HepG2 (cell line): Measurements from ENCODE around the gene CYP2W1. TPM values are rescaled to one million over a fixed set of nuclear protein-coding genes. Genes with fewer than 3 reads are reported as not detected.

ENCODE experiments used
- ATF7-NPFF ChIP-seq: sonication (generic); formaldehyde crosslinking; IDR thresholded peaks from 2 replicates; pipeline ENCODE4 v1.8.1; 2023; ENCODE audit warnings: mild to moderate bottlenecking, low read depth, missing genetic modification reagents, moderate library complexity
- KDM6A ChIP-seq: IDR thresholded peaks from 2 replicates; pipeline ENCODE4 v1.6.1; 2016; ENCODE audit warnings: low read depth
- MEF2D ChIP-seq: sonication (generic); formaldehyde crosslinking; IDR thresholded peaks from 2 replicates; pipeline ENCODE4 v1.5.1; 2020; ENCODE audit warnings: mild to moderate bottlenecking, missing genetic modification reagents
- MTERF4 ChIP-seq: sonication (generic); formaldehyde crosslinking; IDR thresholded peaks from 2 replicates; pipeline ENCODE4 v1.8.0; 2023; ENCODE audit warnings: mild to moderate bottlenecking, missing genetic modification reagents
- NFATC3 ChIP-seq: sonication (generic); formaldehyde crosslinking; IDR thresholded peaks from 2 replicates; pipeline ENCODE4 v1.5.1; 2020; ENCODE audit warnings: mild to moderate bottlenecking, missing genetic modification reagents
- NR3C1 ChIP-seq: sonication (generic); formaldehyde crosslinking; IDR thresholded peaks from 2 replicates; pipeline ENCODE4 v1.4.0; 2020; ENCODE audit warnings: missing genetic modification reagents
- PBX2 ChIP-seq: IDR thresholded peaks from 2 replicates; pipeline ENCODE4 v1.6.1; 2016; ENCODE audit warnings: control low read depth
- RFX3 ChIP-seq: IDR thresholded peaks from 2 replicates; pipeline ENCODE4 v1.6.1; 2016; ENCODE audit warnings: missing biosample characterization, missing genetic modification reagents
- SATB2 ChIP-seq: sonication (generic); formaldehyde crosslinking; IDR thresholded peaks from 2 replicates; pipeline ENCODE4 v1.5.0; 2020; ENCODE audit warnings: missing genetic modification reagents
- TRIM24 ChIP-seq: sonication (generic); formaldehyde crosslinking; IDR thresholded peaks from 2 replicates; pipeline ENCODE4 v1.8.0; 2022; ENCODE audit warnings: mild to moderate bottlenecking, missing genetic modification reagents
- ZNF292 ChIP-seq: sonication (generic); formaldehyde crosslinking; IDR thresholded peaks from 2 replicates; pipeline ENCODE4 v1.8.1; 2022; ENCODE audit warnings: mild to moderate bottlenecking, low read depth, missing genetic modification reagents, borderline replicate concordance
- ZNF335 ChIP-seq: sonication (generic); formaldehyde crosslinking; IDR thresholded peaks from 2 replicates; pipeline ENCODE4 v1.4.0; 2020; ENCODE audit warnings: missing genetic modification reagents
- ZNF839 ChIP-seq: sonication (generic); formaldehyde crosslinking; IDR thresholded peaks from 2 replicates; pipeline ENCODE4 v1.4.0; 2020; ENCODE audit warnings: missing genetic modification reagents, mild to moderate bottlenecking, borderline replicate concordance
- polyA plus RNA-seq, 8 experiments: library from polyadenylated mRNA; depleted of rRNA in 3 of 8; stranded (reverse) in 7 of 8; unstranded in 1 of 8; fragments of >200 nt; fragmentation: Illumina TruSeq in 4 of 8; extraction: Trizol in 4 of 8; gene quantifications; 2 replicates each; pipeline versions ENCODE4 v1.2.1 to v1.2.3, GENCODE V29; 2011 to 2016; ENCODE audit warnings: low read depth in 4 of 8, missing spikeins in 1 of 8, mixed read lengths in 1 of 8; ENCODE audit not compliant: insufficient read depth in 1 of 8
- total RNA-seq, 5 experiments: library from RNA; depleted of rRNA; stranded (reverse); fragments of >200 nt; fragmentation: Illumina TruSeq; extraction: Trizol; gene quantifications; 2 replicates each; pipeline ENCODE4 v1.2.3, GENCODE V29; 2016; ENCODE audit warnings: low read depth in 1 of 5
- TF ChIP-seq, protein P1 (sequence below): sonication (generic); formaldehyde crosslinking; IDR thresholded peaks from 2 replicates; pipeline ENCODE4 v1.4.0; 2020; ENCODE audit warnings: missing genetic modification reagents
- TF ChIP-seq, protein P2 (sequence below): sonication (generic); formaldehyde crosslinking; IDR thresholded peaks from 2 replicates; pipeline ENCODE4 v1.4.0; 2020; ENCODE audit warnings: missing genetic modification reagents

CYP2W1 gene
- total and polyA plus RNA-seq, 2 of the 13 experiments (the other 11 are each of a cell fraction or from before 2014, with no cell fraction given) = 19.5 to 31.7 TPM

DNA sequence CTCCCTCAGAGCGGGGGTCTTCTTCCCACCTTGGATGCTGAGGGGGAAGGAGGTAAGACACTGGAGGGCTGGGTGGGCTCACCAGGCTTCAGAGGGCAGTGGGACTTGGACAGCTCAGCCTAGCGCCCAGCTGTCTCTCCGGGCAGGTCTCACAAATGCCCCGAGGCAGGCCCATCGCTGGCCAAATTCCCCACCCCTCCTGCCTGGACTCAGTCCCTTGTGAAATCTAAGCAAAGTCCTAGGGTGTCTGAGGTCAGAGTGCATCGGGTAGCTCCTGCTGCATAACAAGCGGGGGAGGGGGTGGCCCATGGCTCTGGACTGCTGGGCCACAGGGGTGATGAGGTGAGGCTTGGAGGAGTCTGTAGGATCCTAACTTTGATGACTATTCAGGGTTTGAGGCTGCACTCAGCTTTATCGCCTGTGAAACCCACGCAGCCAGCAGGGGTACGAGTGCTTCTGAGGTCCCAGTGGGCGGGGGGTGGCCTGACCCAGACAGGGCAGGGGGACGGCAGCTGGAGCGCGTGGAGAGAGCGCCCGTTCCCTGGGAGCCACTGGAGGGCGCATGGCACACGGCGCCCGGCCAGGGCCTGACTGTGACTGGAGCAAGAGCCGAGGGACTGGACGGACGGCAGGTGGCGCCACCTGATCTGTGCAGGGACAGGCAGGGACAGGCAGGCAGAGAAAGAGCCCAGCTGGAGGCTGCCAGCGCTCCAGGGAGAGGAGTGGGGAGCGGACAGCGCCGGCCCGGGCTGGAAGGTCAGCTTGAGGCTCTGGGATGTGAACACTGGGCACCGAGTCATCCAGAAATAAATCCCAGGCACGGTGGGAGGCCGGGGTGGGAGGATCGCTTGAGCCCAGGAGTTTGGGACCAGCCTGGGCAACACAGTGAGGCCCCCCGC is 10.0 kb downstream of the CYP2W1 start (continued):
- TF ChIP-seq PBX2 (CRISPR knock-in tag) = no peak
- no peak for TF ChIP-seq NR3C1 (CRISPR knock-in tag)
- peak; percentile 93 for TF ChIP-seq ATF7-NPFF
- TF ChIP-seq, protein P1, sequence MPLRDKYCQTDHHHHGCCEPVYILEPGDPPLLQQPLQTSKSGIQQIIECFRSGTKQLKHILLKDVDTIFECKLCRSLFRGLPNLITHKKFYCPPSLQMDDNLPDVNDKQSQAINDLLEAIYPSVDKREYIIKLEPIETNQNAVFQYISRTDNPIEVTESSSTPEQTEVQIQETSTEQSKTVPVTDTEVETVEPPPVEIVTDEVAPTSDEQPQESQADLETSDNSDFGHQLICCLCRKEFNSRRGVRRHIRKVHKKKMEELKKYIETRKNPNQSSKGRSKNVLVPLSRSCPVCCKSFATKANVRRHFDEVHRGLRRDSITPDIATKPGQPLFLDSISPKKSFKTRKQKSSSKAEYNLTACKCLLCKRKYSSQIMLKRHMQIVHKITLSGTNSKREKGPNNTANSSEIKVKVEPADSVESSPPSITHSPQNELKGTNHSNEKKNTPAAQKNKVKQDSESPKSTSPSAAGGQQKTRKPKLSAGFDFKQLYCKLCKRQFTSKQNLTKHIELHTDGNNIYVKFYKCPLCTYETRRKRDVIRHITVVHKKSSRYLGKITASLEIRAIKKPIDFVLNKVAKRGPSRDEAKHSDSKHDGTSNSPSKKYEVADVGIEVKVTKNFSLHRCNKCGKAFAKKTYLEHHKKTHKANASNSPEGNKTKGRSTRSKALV (CRISPR knock-in tag) = peak; percentile 84; the same call in 1 of the 2 replicates
- peak; percentile 73; the same call in 1 of the 2 replicates for TF ChIP-seq NFATC3 (CRISPR knock-in tag)
- no peak for TF ChIP-seq RFX3
- TF ChIP-seq KDM6A (CRISPR knock-in tag) = no peak; the same call in 1 of the 2 replicates
- 0 out of 2 replicates have a peak, but pooled peaks have one; percentile 21 for TF ChIP-seq MEF2D (CRISPR knock-in tag)
- TF ChIP-seq, protein P2, sequence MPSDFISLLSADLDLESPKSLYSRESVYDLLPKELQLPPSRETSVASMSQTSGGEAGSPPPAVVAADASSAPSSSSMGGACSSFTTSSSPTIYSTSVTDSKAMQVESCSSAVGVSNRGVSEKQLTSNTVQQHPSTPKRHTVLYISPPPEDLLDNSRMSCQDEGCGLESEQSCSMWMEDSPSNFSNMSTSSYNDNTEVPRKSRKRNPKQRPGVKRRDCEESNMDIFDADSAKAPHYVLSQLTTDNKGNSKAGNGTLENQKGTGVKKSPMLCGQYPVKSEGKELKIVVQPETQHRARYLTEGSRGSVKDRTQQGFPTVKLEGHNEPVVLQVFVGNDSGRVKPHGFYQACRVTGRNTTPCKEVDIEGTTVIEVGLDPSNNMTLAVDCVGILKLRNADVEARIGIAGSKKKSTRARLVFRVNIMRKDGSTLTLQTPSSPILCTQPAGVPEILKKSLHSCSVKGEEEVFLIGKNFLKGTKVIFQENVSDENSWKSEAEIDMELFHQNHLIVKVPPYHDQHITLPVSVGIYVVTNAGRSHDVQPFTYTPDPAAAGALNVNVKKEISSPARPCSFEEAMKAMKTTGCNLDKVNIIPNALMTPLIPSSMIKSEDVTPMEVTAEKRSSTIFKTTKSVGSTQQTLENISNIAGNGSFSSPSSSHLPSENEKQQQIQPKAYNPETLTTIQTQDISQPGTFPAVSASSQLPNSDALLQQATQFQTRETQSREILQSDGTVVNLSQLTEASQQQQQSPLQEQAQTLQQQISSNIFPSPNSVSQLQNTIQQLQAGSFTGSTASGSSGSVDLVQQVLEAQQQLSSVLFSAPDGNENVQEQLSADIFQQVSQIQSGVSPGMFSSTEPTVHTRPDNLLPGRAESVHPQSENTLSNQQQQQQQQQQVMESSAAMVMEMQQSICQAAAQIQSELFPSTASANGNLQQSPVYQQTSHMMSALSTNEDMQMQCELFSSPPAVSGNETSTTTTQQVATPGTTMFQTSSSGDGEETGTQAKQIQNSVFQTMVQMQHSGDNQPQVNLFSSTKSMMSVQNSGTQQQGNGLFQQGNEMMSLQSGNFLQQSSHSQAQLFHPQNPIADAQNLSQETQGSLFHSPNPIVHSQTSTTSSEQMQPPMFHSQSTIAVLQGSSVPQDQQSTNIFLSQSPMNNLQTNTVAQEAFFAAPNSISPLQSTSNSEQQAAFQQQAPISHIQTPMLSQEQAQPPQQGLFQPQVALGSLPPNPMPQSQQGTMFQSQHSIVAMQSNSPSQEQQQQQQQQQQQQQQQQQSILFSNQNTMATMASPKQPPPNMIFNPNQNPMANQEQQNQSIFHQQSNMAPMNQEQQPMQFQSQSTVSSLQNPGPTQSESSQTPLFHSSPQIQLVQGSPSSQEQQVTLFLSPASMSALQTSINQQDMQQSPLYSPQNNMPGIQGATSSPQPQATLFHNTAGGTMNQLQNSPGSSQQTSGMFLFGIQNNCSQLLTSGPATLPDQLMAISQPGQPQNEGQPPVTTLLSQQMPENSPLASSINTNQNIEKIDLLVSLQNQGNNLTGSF (CRISPR knock-in tag) = no peak
- peak; percentile 55; the same call in 1 of the 2 replicates for TF ChIP-seq ZNF292 (CRISPR knock-in tag)
- peak; percentile 45; the same call in 1 of the 2 replicates for TF ChIP-seq SATB2 (CRISPR knock-in tag)
- no peak for TF ChIP-seq TRIM24 (CRISPR knock-in tag)
- no peak; the same call in 1 of the 2 replicates for TF ChIP-seq MTERF4 (CRISPR knock-in tag)
- peak; percentile 73; the same call in 1 of the 2 replicates for TF ChIP-seq ZNF335 (CRISPR knock-in tag)
- TF ChIP-seq ZNF839 = peak; percentile 75; the same call in 1 of the 2 replicates
